WTC11 (cell line): ENCODE data around the gene CDCP1.

Experiments used
- ATF1 ChIP-seq: sonication (generic); formaldehyde crosslinking; IDR thresholded peaks from 2 replicates; pipeline ENCODE4 v1.8.1; 2023; ENCODE audit warnings: mild to moderate bottlenecking, moderate library complexity, missing genetic modification reagents
- ATF3 ChIP-seq: sonication (generic); formaldehyde crosslinking; conservative IDR thresholded peaks from 2 replicates; pipeline ENCODE4 v1.8.1; 2022; ENCODE audit warnings: mild to moderate bottlenecking, missing genetic modification reagents
- CBFB ChIP-seq: sonication (generic); formaldehyde crosslinking; IDR thresholded peaks from 2 replicates; pipeline ENCODE4 v1.8.1; 2022; ENCODE audit warnings: mild to moderate bottlenecking, low read depth, missing genetic modification reagents
- CTCF ChIP-seq: fragments of 200-600 bp; IDR thresholded peaks from 2 replicates; pipeline ENCODE4 v1.8.0; 2022; ENCODE audit warnings: antibody characterized with exemption
- ELF4 ChIP-seq: sonication (generic); formaldehyde crosslinking; IDR thresholded peaks from 2 replicates; pipeline ENCODE4 v1.8.1; 2022; ENCODE audit warnings: low read depth, mild to moderate bottlenecking, moderate library complexity, missing genetic modification reagents
- FOXP4 ChIP-seq: sonication (generic); formaldehyde crosslinking; IDR thresholded peaks from 2 replicates; pipeline ENCODE4 v1.8.0; 2022; ENCODE audit warnings: mild to moderate bottlenecking, missing genetic modification reagents
- KAT7 ChIP-seq: sonication (generic); formaldehyde crosslinking; IDR thresholded peaks from 2 replicates; pipeline ENCODE4 v1.8.1; 2023; ENCODE audit warnings: missing genetic modification reagents, mild to moderate bottlenecking, borderline replicate concordance
- MAX ChIP-seq: sonication (generic); formaldehyde crosslinking; IDR thresholded peaks from 2 replicates; pipeline ENCODE4 v1.8.0; 2022; ENCODE audit warnings: mild to moderate bottlenecking, missing genetic modification reagents
- NR1H2 ChIP-seq: sonication (generic); formaldehyde crosslinking; IDR thresholded peaks from 2 replicates; pipeline ENCODE4 v1.9.0; 2021; ENCODE audit warnings: mild to moderate bottlenecking, moderate library complexity, missing genetic modification reagents
- SMAD3 ChIP-seq: sonication (generic); formaldehyde crosslinking; IDR thresholded peaks from 2 replicates; pipeline ENCODE4 v1.8.0; 2022; ENCODE audit warnings: missing genetic modification reagents, mild to moderate bottlenecking, borderline replicate concordance
- TEAD1 ChIP-seq: sonication (generic); formaldehyde crosslinking; IDR thresholded peaks from 2 replicates; pipeline ENCODE4 v1.8.0; 2022; ENCODE audit warnings: mild to moderate bottlenecking, missing genetic modification reagents
- ZNF416 ChIP-seq: fragments of 250-450 bp; sonication (Bioruptor Pico); IDR thresholded peaks from 2 replicates; pipeline ENCODE4 v1.9.0; 2021; ENCODE audit warnings: mild to moderate bottlenecking, inconsistent platforms

GRCh38 chr3:45067941-45068340, 78.2 kb downstream of the CDCP1 start:
- TF ChIP-seq CBFB (CRISPR knock-in tag) (no peak), NR1H2 (CRISPR knock-in tag) (no peak), ATF1 (CRISPR knock-in tag) (no peak), CTCF (no peak), ATF3 (CRISPR knock-in tag) (no peak), ELF4 (CRISPR knock-in tag) (no peak), KAT7 (no peak), MAX (no peak), TEAD1 (no peak), ZNF416 (CRISPR knock-in tag) (no peak), FOXP4 (no peak), SMAD3 (CRISPR knock-in tag) (no peak)
